GM18861 (cell line): ENCODE results near the gene SNX25.
"Not testable (repeated sequence)": the region's sequence is repeated elsewhere in the genome, so short reads cannot be mapped to it uniquely, and the experiment has no call there.

Source experiments
- ATAC-seq: cut with Tn5 transposase; IDR thresholded peaks from one replicate; pipeline ENCODE4 v1.9.1; 2021; ENCODE audit not compliant: unreplicated experiment

SNX25 gene

DNA sequence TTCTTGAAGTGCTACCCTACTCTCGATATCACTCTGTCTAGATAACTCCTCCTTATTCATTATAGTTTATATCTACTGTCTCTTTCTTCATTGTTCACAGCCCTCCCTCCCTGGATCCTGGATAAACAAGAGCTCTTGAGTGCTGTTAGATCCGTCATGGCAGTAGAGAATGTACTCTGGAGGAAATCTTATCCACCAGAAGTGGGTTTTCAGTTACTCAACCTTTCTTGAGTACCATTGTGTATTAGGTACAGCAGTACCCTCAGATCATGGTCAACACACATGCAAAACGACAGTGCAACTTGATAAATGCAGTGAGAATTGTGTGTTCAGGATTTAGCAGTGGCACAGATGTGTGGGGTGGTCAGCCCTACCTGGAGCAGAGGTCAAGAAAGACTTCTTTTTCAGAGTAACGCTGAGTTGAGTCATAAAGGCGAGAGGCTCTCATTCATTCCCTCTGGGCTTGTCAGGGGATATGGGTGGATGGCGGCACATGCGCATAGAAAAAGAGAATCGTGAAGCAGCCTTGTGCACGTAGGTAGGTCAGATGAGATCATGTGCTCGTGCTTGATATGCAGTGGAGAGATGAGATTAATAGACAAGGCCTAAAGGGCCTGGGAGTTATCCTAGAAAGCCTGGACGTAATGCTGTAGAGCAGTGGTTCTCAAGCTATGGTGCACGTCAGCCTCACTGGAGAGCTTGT, 89.5 kb downstream of the SNX25 start:
- no peak for ATAC-seq

DNA sequence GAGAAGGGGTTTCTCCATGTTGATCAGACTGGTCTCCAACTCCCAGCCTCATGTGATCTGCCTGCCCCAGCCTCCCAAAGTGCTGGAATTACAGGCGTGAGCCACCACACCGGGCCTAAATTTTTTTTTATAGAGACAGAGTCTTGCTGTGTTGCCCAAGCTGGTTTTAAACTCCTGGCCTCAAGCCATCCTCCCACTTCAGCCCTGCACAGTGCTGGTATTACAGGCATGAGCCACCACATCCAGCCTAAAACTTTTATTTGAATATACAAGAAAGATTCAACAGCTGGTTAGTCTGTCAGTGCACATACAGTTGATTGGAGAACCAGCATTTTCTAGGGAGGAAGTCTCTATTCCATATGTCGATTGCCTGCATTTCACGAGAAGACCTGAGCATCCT, 95.1 kb downstream of the SNX25 start:
- no peak for ATAC-seq

DNA sequence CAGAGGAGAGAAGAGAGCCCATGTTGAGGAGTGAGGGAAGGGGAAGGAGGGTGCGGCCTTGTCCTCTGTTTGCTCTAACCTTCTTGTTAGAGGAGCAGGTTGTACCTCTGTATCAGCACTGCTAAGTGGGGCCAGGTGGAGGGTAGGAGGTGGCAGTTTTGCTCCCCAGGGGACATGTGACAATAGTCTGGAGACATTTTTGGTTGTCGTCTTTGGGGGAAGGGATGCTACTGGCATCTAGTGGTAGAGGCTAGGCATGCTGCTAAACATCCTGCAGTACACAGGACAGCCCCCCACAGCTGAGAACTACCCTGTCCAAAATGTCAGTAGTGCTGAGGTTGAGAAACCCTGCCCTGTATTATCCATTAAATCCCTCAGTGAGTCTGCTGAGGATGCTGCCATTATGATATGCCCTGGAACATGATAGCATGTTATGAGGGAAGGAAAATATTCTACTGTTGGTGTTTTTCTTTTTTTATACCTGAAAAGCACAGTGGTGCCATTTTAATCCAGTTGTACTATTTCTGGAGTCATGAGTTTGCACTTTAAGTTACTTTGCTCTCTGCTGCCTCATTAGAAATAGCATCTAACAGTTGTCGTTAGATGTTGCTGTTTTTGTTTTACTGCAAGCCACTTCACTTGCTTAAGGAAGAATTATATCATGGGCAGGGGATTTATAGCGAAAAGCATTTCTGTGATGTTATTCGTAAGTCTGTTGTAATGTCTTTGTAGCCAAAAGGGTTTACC, 95.7 kb downstream of the SNX25 start:
- peak; percentile 45 for ATAC-seq

DNA sequence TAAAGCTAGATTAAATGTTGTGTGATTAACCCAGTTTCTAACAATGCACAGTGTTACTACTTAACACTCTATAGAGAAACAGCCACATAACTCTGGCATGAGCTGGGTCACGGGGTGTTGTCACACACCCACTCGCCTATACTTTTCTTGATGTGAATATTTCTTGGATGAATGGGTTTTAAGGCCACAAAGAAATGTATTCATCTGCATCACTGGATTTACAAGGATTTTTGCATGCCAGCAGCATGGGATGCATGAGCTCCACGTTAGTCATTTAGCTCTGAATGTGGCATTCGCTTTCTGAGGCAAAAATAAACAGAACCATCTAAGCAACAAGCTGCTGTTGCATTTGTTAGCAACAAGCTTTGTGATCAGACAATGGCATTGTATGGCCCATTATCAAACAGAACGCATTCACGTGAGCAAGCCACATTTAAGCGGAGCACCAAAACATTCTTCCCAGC, 96.6 kb downstream of the SNX25 start:
- no peak for ATAC-seq

DNA sequence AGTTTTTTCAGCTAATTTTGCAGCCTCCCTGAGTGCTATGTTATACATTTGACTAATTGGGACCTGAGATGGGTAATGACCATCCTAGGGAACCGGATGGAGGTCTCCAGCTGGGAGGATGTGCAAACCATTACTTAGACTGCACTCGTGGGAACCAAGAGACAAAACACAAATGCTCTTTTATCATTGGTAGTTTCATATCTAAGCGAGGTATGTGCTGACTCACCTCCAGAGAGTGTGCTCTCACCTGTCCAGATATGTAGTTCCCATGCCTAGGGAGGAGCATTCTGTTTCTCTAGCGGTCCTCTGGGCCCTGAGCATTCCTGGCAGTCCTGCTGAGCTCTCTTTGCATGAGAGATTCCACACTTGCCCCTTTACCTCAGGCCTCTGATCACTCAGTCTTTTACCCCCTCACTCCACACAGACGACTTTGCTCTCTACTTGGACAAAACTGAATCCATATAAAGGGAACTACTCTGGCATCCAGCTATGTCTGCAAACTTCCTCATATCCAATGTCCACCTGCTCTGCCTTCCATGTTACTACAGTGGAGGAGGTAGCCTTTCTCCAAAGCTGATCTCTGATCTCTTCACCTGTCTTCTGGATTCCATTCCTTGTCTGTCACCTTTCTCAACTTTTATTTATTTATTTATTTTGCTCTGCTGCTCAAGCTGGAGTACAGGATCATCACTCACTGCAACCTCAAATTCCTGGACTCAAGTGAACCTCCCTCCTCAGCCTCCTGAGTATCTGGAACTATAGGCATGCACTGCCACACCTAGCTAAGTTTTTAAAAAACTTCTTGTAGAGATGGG, 97.9 kb downstream of the SNX25 start:
- ATAC-seq: peak; percentile 77

DNA sequence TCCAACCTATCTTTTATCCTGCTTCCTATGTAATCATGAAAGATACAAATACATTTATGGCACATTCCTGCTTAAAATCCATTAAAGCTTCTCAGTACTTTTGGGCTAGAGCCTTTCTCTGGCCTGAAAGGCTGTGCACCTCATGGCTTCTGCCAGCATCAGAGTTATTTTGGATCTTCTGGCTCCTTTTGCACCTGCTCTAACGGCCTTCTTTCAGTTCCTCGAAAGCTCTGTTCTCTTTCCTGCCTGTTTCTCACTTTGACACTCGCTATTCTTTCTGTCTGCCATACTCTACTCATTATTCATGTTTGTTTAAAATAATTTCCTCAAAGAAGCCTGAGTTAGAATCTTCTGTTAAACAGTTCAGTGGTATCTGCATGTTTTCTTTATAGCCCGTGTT, 100.4 kb downstream of the SNX25 start:
- ATAC-seq: peak; percentile 44

DNA sequence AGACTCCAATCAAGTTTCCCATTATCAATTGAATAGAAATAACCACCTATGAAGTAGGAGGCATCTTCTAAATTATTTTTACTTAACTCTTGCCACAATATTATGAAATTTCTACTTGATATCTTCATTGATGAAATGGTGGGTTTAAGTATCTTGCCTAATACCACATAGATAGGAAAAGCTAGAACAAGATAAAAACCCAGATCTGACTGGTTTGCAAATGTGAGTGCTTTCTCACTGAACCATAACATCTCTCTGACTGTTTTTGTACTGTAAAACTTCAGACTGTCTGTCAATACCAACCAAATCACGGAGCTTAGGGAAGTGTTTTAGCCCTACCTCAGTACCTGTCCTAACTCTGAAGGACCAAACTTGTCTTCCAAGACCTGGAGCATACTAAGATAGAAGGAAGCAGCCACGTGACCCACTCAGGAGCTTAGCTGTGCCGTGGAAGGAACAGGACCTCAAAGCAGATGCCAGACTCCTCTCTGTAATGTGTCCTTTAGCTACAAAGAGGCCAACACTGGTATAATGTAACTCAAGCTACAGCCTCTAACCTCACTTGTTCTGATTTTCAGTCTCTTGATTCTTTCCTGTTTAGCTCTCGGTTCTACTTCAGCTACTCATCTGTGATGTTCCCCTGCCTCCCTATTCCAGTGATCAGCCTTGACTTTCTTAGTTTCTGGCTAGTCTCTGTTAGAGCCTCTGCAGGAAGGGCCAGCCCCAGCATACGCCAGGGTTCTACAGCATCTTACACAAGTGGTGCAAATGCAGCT, 101.9 kb downstream of the SNX25 start:
- no peak for ATAC-seq

DNA sequence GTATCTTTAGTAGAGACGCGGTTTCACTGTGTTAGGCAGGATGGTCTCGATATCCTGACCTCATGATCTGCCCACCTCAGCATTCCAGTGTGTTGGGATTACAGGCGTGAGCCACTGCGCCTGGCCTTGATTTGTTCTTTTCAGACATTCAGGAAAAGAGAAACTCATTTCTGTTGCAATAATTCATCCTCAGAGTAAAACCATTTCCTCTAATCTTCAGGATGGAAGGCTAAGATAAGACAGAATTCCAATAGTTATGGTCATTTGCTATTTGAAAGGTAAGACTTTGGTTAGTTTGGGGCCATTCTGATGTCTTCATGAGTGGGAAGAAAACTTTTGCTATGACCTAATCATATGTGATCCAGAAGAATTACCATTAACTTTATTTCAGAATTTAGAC, 103.3 kb downstream of the SNX25 start:
- ATAC-seq: no peak

DNA sequence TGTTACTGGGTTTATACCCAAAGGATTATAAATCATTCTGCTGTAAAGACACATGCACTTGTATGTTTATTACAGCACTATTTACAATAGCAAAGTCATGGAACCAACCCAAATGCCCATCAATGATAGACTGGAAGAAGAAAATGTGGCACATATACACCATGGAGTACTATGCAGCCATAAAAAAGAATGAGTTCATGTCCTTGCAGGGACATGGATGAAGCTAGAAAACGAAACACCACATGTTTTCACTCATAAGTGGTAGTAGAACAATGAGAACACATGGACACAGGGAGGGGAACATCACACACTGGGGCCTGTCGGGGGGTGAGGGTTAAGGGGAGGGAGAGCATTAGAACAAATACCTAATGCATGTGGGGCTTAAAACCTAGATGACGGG, 108.1 kb downstream of the SNX25 start:
- ATAC-seq: not testable (repeated sequence)

DNA sequence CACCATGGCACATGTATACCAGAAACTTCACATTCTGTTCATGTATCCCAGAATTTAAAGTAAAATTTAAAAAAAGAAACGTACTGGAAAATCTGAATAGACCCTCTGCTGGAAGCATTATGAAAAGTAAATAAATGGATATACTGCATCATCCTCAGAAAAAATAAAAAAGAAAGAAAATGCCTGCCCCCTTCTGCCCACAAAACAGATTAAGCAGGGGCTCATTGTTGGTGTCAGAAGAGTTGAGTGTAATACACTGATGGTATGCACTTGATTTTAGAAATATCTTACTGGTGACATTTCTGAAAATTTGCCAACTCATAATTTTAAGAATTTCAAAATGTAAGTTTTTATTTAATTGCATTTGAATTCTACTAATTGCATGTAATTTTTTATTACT, 108.5 kb downstream of the SNX25 start:
- ATAC-seq: no peak

DNA sequence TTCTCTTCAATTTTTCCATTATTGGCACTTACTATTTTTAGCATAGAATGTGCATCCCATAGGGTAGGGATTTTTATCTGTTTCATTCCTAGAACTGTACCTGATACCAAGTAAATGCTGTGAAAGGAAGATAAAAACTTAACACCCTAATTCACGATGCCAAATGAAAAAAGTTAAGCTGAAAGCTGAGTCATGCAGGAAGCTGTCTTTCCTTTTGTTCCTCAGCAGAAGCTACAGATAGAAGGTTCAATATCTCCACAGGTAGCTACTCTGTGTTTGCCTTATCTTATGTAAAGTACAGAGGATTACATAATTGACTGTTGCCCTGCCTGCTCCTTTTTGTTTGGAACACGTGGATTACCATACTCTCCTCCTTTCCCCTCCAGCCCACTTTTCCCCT, 109.3 kb downstream of the SNX25 start:
- no peak for ATAC-seq

DNA sequence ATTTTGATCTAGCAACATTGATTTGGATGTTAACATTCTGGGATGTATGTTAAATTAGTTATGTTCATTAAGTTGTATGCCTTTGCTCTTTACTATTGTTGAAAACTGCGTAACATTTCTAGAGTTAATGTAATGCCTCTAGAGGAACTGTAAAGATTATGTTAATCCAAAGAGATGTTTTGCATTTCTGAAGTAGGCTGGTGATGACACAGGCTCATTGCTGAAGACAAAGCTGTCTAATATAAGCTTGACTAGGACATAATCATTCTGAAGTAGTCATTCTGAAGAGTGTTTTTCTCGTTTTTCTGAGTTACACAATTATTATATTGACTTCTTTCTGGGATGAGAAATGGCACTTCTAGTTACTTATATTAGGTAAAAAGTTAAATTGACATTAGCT, 113.4 kb downstream of the SNX25 start:
- no peak for ATAC-seq

DNA sequence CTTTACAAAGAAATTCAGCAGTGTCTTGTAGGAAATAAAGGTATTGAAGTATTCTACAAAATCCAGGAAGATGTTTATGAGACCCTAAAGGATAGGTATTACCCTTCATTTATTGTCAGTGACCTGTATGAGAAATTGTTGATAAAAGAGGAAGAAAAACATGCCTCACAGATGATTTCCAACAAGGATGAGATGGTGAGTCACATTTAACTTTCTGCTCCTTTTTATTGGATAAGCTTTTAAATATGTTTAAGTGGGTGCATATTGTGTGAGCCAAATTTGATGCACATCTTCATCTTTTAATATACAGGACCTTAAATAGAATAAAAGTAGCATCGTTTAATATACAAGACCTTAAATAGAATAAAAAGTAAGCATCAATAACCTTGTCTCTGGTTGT, 114.2 kb downstream of the SNX25 start:
- ATAC-seq: no peak

DNA sequence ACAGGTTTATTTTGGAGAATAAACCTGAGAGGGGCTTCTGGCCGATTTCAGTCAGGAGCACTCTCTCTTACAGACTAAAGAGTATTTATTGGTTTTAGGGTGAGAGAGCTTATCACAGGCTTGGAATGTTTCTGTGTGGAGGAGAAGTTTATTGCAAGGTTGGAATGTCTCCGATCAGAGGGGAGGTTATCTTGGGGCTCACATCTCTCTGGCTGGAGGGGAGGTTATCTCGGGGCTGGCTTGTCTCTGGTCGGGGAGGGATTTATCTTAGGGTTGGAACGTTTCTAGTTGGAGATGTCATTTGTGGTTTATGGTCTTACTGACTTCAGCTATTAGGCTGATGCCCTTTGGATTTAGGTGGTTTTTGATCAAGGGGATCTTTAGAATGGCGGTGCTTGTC, 115.0 kb downstream of the SNX25 start:
- ATAC-seq: not testable (repeated sequence)

DNA sequence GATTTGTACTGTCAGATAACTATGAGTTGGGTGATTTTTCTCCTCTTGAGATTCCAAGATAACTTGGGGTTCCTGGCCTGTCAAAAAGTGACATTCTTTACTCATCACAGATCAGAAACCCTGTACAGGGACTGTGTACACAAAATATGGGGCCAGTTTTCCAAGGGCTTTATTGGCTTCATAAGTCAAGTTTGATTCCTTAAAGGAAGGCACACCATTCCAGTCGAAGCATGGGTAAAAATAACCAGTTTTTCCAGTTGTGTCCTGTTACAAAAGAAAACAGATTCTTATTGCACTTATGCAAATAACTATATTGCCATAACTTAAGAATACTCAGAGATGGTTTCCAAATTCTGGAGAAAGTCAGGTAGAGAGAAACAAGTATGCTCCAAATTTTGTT, 116.3 kb downstream of the SNX25 start:
- not testable (repeated sequence) for ATAC-seq

DNA sequence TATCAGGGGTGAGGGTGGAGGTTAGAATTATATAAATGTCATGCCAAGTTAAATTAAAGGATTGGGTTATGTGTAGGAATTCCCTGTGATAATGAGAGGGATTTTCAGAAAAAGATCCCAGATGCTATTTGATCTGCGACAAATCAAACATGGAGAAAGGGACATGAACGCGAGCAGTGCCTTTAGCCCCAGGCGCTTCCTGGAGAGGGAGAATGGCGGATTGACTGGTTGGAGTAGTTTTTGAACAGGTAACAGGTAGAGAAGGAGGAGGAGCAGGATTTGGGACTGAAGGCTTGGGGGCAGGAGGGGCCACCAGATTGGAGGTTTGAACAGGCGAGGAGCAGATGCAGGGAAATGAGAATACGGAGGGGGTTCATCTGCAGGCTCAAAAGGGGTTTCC, 119.2 kb downstream of the SNX25 start:
- no peak for ATAC-seq

DNA sequence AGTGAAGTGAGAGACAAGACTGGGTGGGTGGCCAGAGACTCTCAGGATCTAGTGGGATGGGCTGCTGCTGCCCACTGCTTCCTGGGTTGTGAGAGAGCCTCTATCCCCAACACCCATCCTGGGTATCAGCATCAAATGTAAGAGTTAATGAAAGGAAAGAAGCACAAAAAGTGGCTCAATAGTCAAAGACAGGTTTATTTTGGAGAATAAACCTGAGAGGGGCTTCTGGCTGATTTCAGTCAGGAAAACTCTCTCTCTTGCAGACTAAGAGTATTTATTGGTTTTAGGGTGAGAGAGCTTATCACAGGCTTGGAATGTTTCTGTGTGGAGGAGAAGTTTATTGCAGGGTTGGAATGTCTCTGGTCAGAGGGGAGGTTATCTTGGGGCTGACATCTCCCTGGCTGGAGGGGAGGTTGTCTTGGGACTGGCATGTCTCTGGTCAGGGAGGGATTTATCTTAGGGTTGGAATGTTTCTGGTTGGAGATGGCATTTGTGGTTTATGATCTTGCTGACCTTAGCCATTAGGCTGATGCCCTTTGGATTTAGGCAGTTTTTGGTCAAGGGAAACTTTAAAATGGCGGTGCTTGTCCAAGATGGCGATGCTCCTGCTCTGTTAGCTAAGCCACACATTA, 120.6 kb downstream of the SNX25 start:
- not testable (repeated sequence) for ATAC-seq

DNA sequence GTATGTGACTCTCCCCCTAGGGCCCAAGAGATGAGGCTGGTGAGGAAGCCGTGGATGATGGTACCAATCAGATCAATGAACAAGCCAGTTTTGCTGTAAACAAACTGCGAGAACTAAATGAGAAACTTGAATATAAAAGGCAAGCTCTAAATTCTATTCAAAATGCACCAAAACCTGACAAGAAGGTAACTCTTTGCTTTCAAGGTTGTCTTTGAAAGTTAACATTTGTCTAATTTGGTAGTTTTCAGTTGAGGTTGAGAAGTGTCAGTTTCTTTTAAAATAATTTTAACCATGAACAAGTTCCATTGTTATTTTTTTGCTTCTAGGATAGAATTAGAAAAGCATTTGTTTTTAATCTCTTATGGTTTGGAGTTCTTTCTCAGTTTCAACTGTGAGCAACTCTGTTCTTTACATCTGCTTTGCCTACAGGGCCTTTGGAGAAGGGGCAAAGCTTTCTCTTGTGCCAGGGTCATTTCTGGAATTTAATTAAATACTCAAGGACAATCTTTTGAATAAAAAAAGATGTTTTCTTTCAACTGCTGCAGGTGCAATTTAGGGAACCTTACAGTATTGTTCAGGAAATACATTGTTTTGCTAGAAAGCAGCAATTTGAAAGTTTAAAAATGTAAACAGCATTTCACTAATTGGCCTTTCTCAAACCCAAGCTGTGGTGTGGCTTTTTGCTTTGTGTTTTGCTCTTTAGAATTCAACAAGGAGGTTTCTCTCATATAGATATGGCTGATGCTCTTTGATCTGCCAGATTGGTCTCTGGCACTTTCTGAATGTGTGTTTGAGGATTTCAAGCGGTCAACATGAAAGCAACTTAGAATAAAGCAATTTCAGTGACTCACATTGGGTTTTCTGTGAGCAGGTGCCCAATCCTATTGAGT, 123.4 kb downstream of the SNX25 start:
- peak; percentile 59 for ATAC-seq

DNA sequence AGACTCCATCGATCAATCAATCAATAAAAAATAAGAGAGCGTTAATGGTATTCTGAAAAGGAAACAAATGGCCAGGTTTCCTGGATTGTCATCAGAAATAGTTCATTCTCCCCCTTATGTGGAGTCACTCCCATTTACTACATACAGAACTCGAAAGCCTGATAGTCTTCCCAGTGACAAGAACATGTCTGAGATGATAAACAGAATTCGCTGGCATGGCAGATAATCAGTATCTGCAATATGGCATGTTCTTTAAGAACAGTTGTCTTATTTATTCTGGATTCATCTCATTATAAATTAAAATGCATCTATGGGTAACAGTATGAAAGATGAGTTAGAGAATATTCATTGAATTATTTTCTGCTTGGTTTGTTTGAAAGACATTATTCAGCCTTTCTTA, 124.9 kb downstream of the SNX25 start:
- no peak for ATAC-seq

DNA sequence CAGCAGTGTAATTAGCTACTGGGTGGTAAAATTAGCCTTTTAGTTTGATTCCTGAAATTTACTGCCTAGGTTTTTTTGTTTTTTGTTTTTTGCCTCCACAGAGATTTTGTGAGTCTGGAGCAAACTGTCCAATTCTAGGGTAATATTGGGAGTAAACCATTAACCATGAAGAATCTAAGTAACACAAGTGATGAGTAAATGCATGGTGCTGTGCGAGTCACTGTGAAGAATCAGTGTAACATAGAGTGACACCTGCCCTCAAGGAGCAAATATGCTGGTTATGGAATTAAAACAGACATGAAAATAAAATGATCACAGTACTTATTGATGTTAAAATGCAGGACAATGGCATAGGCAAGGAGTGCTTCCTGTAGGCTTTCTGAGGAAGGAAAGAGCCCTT, 126.2 kb downstream of the SNX25 start:
- ATAC-seq: no peak
